Peyer's patch (tissue), 4 donors: Measurements from ENCODE around the gene TRAF2.

Experiments used
- POLR2A ChIP-seq, 2 donors: fragments of 450-650 bp; IDR thresholded peaks; one replicate each; pipeline ENCODE4 v1.5.1; 2017; ENCODE audit warnings: antibody characterized with exemption in 2 of 2, mild to moderate bottlenecking in 2 of 2, moderate library complexity in 2 of 2
- TF ChIP-seq, protein P1 (sequence below), 6 experiments: fragments of 450-650 bp in 4 of 6; fragments of 200-600 bp in 2 of 6; sonication (generic) in 1 of 6; IDR thresholded peaks; one replicate each; pipeline ENCODE4 v1.5.1; 2017 to 2019; ENCODE audit warnings: antibody characterized with exemption in 6 of 6, mild to moderate bottlenecking in 3 of 6, moderate library complexity in 1 of 6

- TF ChIP-seq, protein P1, sequence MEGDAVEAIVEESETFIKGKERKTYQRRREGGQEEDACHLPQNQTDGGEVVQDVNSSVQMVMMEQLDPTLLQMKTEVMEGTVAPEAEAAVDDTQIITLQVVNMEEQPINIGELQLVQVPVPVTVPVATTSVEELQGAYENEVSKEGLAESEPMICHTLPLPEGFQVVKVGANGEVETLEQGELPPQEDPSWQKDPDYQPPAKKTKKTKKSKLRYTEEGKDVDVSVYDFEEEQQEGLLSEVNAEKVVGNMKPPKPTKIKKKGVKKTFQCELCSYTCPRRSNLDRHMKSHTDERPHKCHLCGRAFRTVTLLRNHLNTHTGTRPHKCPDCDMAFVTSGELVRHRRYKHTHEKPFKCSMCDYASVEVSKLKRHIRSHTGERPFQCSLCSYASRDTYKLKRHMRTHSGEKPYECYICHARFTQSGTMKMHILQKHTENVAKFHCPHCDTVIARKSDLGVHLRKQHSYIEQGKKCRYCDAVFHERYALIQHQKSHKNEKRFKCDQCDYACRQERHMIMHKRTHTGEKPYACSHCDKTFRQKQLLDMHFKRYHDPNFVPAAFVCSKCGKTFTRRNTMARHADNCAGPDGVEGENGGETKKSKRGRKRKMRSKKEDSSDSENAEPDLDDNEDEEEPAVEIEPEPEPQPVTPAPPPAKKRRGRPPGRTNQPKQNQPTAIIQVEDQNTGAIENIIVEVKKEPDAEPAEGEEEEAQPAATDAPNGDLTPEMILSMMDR (IDR thresholded peaks at IDR 0.05), result no peak
- TF ChIP-seq POLR2A (IDR thresholded peaks at IDR 0.05), result no peak
Measured at GRCh38 chr9:136840140-136840876, 46.0 kb upstream of the TRAF2 start.
